ENCODE data around the gene ZNF529. TPM values are rescaled to one million over a fixed set of nuclear protein-coding genes. Genes with fewer than 3 reads are reported as not detected.

The ZNF529 gene
- 16.9 and 19.9 TPM in 2 replicates for total RNA-seq (2021)
- long read RNA-seq, full-length matches to known transcripts, result 9 of 19 reads
- long read RNA-seq, partial matches to known transcripts, result 2 of 19 reads
- long read RNA-seq, other reads (novel, unspliced or antisense), result 8 of 19 reads

DNA sequence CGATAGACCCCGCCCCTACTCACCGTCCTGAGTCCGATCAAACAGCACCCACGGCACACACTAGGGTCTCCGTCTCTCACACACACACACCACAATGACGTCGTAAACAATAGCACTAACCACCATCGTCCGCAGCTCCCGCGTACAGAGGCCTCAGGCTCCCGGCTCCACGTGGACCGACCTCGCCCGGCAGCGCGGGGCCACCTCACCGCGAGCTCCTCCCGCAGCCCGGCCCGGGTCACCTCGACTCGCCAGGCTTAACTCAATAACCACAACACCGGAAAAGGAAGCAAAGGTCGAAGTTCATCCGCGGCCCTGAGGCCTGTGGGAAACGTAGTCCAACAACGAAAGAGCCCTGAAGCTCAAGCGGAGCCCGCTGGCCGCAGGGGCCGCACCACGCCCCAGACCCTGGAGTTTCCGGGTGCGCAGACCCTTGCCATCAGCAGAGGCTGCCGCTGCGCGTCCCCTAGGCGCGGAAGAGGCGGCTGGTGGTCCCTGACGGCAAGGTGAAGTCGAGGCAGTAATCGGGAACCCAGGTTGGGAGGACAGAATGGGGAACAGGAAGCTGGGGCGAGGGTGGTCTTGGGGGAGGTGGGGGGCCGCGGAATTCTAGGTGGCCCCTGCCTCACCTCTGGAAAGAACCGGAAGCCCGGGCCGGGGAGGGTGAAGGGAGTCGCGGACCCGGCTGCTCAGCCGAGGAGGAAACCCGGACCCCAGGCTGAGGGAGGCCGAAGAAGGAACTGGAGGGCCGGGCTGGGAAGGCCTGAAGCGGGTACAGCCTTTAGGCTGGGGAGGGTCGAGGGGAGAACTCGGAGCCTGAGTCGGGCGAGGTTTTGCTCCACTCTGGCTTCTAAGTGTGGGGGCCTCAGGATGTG is at the start of gene ZNF529:
Gene ZNF529, minus strand, starts transcription at position 273 of the 875 bp plus-strand sequence. CDS start 946 bp downstream, outside the sequence.
- H3K79me2 ChIP-seq (ENCODE audit: insufficient read depth, low read length), result peaks cover 9% of the 10 kb centered on the region; the same call in 1 of the 2 replicates
- Mint-ChIP-seq H3K9me3 (peaks cover 3 to 26% of the 10 kb centered on the region in 2 experiments; a peak in 3 of 5 replicates), H3K27ac (peak within 1 kb of the TSS; percentile 91 to 96 (median 92)), H3K4me1 (peaks cover 14 to 20% of the 10 kb centered on the region in 2 experiments), H3K4me3 (peak within 1 kb of the TSS; percentile 86 to 95), H3K27me3 (ENCODE audit: low read depth) (no peaks in the 10 kb centered on the region), H3K36me3 (ENCODE audit: insufficient read depth in 1 of 3, low read depth in 3 of 3) (peaks cover 25 to 49% (median 45%) of the 10 kb centered on the region in 3 experiments)
- no peak within 1 kb of the TSS for H2AFZ ChIP-seq (ENCODE audit: low read length)
- H3K4me1 ChIP-seq (ENCODE audit: insufficient read depth, low read length), result 0 out of 2 replicates have a peak, but pooled peaks cover 4% of the 10 kb centered on the region
- H3K27ac ChIP-seq (ENCODE audit: insufficient read length, low read depth, low read length), result no peak within 1 kb of the TSS
- H4K8ac ChIP-seq (replicated peaks; ENCODE audit: insufficient read length, low read depth, low read length), result no peak within 1 kb of the TSS
- no peaks in the 10 kb centered on the region for H3K9me3 ChIP-seq (ENCODE audit: control insufficient read depth, low read depth, low read length)
- no peak within 1 kb of the TSS for H3T11ph ChIP-seq (ENCODE audit: low read length)
- H4K5ac ChIP-seq (ENCODE audit: insufficient read length, low read depth, low read length), result no peak within 1 kb of the TSS
- no peak within 1 kb of the TSS for H2BK120ac ChIP-seq (ENCODE audit: low read depth, low read length, poor library complexity, severe bottlenecking)
- peak within 1 kb of the TSS; percentile 74 for H2BK5ac ChIP-seq (ENCODE audit: insufficient read length, low read length)
- peaks cover 6% of the 10 kb centered on the region for H3K23me2 ChIP-seq (ENCODE audit: insufficient read length, low read depth, low read length, poor library complexity, severe bottlenecking)
- WGBS (ENCODE audit: extremely low coverage, insufficient read length, low lambda C conversion rate), result no CpG with 5 or more reads among the region's 66 CpGs
- H4K91ac ChIP-seq (ENCODE audit: insufficient read length, low read depth, low read length), result no peak within 1 kb of the TSS
- TF ChIP-seq CTCF (conservative IDR thresholded peaks at IDR 0.05), result no peak
- no peak within 1 kb of the TSS for H3K56ac ChIP-seq (ENCODE audit: insufficient read length, low read depth, low read length)
- H4K20me1 ChIP-seq (ENCODE audit: control insufficient read depth, insufficient read depth, insufficient read length), result no peaks in the 10 kb centered on the region
- no peak within 1 kb of the TSS for H2BK15ac ChIP-seq (ENCODE audit: low read depth, low read length)
- H2BK12ac ChIP-seq (ENCODE audit: insufficient read length, low read depth, low read length), result no peak within 1 kb of the TSS
- no peak within 1 kb of the TSS for H2AK5ac ChIP-seq (ENCODE audit: insufficient read length, low read length)
- H3K4ac ChIP-seq (ENCODE audit: low read depth, low read length), result no peak within 1 kb of the TSS
- H3K27me3 ChIP-seq (ENCODE audit: insufficient read depth, low read length), result no peaks in the 10 kb centered on the region
- peak; percentile 96 for DNase-seq
- H3K79me1 ChIP-seq (ENCODE audit: insufficient read depth, low read depth, low read length, poor library complexity, severe bottlenecking), result no peaks in the 10 kb centered on the region
- peak within 1 kb of the TSS; percentile 94 for H3K14ac ChIP-seq (ENCODE audit: insufficient read depth, low read length)
- no peak within 1 kb of the TSS for H2BK20ac ChIP-seq (ENCODE audit: low read depth, low read length, poor library complexity, severe bottlenecking)
- peak within 1 kb of the TSS; percentile 92 for H3K9ac ChIP-seq (ENCODE audit: extremely low read depth, insufficient read length, low read length)
- H3K23ac ChIP-seq (ENCODE audit: insufficient read length, low read depth, low read length), result no peak within 1 kb of the TSS
- peak within 1 kb of the TSS; percentile 95 for H3K18ac ChIP-seq (ENCODE audit: insufficient read length, low read depth, low read length)
- peak within 1 kb of the TSS; percentile 63 for H3K4me2 ChIP-seq (ENCODE audit: insufficient read depth, insufficient read length, low read length)

Data from H9 (cell line).